ENCODE data around the gene NEURL4. TPM values are rescaled to one million over a fixed set of nuclear protein-coding genes. Genes with fewer than 3 reads are reported as not detected.
A peak's percentile ranks its signal among the peaks of the same experiment; 100 is the strongest.

The NEURL4 gene
- total RNA-seq, 8 experiments from 2014 or later: 11.4 to 44.6 (median 27.1) TPM

GRCh38 chr17:7295230-7296180 lies 33.6 kb downstream of the NEURL4 start:
- Histone ChIP-seq H3K27ac (no peak overlapping the region), H3K4me3 (peak overlapping the region in 2 of 5 donors; percentile 37 to 41), H3K4me1 (replicated peaks in 1 of 2) (peaks cover 5 to 8% of the 10 kb centered on the region in 2 donors)
- ATAC-seq (replicated peaks in 6 of 8): no peak
- 50 to 85% (median 65%) methylated on average over 5 to 27 of the region's 42 CpGs; no CpG with 5 or more reads in 1 of the 10 experiments for WGBS, 10 experiments
- in situ Hi-C loops (cut with MboI; ENCODE audit: low pct_unique_long_range_greater_than_20kb in 2 of 9, low sequenced_read_pairs in 9 of 9, unreplicated experiment in 9 of 9): loop anchor here in 1 of 9 experiments (25.0 kb wide), 1 partner anchor 258 kb away; the partner anchor contains the start of genes SLC16A11 and SLC16A13

GRCh38 chr17:7294614-7295153 lies 34.5 kb downstream of the NEURL4 start, which contains the start of gene YBX2:
Gene YBX2 (minus strand): TSS chr17:7294639. CDS start chr17:7294500, 139 bp downstream.
- Histone ChIP-seq H3K4me1 (replicated peaks in 1 of 2) (peaks cover 5 to 8% of the 10 kb centered on the region in 2 donors), H3K4me3 (peak within 1 kb of the TSS; percentile 21 to 44 (median 40)), H3K27ac (no peak within 1 kb of the TSS)
- in situ Hi-C loops (cut with MboI; ENCODE audit: low pct_unique_long_range_greater_than_20kb in 2 of 9, low sequenced_read_pairs in 9 of 9, unreplicated experiment in 9 of 9): loop anchor here in 1 of 9 experiments (25.0 kb wide), 1 partner anchor 257 kb away; the partner anchor contains the start of genes SLC16A11 and SLC16A13
- WGBS, 10 experiments: 0 to 13% (median 2%) methylated on average over 1 to 7 of the region's 57 CpGs; no CpG with 5 or more reads in 4 of the 10 experiments
- peak in 7 of 8 experiments; percentile 5 to 94 (median 90) for ATAC-seq (replicated peaks in 6 of 8)

GRCh38 chr17:7293816-7294613 lies 35.1 kb downstream of the NEURL4 start:
- in situ Hi-C loops (cut with MboI; ENCODE audit: low pct_unique_long_range_greater_than_20kb in 2 of 9, low sequenced_read_pairs in 9 of 9, unreplicated experiment in 9 of 9): loop anchor here in 1 of 9 experiments (25.0 kb wide), 1 partner anchor 257 kb away; the partner anchor contains the start of genes SLC16A11 and SLC16A13
- WGBS, 10 experiments: 0 to 27% (median 6%) methylated on average over 1 to 5 of the region's 75 CpGs; no CpG with 5 or more reads in 6 of the 10 experiments
- H3K27ac ChIP-seq: no peak overlapping the region
- peak in 5 of 8 experiments; percentile 8 to 36 (median 33) for ATAC-seq (replicated peaks in 6 of 8)
- peak overlapping the region; percentile 21 to 44 (median 40) for H3K4me3 ChIP-seq
- peaks cover 5 to 8% of the 10 kb centered on the region in 2 donors for H3K4me1 ChIP-seq (replicated peaks in 1 of 2)

GRCh38 chr17:7293159-7293558 lies 36.0 kb downstream of the NEURL4 start:
- ATAC-seq (replicated peaks in 6 of 8): no peak
- Histone ChIP-seq H3K4me1 (replicated peaks in 1 of 2) (peaks cover 5 to 8% of the 10 kb centered on the region in 2 donors), H3K27ac (no peak overlapping the region), H3K4me3 (no peak overlapping the region)
- in situ Hi-C loops (cut with MboI; ENCODE audit: low pct_unique_long_range_greater_than_20kb in 2 of 9, low sequenced_read_pairs in 9 of 9, unreplicated experiment in 9 of 9): loop anchor here in 1 of 9 experiments (25.0 kb wide), 1 partner anchor 256 kb away; the partner anchor contains the start of genes SLC16A11 and SLC16A13
- 60 to 100% (median 78%) methylated on average over 1 to 6 of the region's 11 CpGs; no CpG with 5 or more reads in 3 of the 10 experiments for WGBS, 10 experiments

GRCh38 chr17:7292729-7293128 lies 36.4 kb downstream of the NEURL4 start:
- 0 to 50% (median 20%) methylated on average over 1 to 5 of the region's 6 CpGs; no CpG with 5 or more reads in 4 of the 10 experiments for WGBS, 10 experiments
- Histone ChIP-seq H3K27ac (no peak overlapping the region), H3K4me3 (no peak overlapping the region), H3K4me1 (replicated peaks in 1 of 2) (peaks cover 5 to 8% of the 10 kb centered on the region in 2 donors)
- no peak for ATAC-seq (replicated peaks in 6 of 8)
- in situ Hi-C loops (cut with MboI; ENCODE audit: low pct_unique_long_range_greater_than_20kb in 2 of 9, low sequenced_read_pairs in 9 of 9, unreplicated experiment in 9 of 9): loop anchor here in 1 of 9 experiments (25.0 kb wide), 1 partner anchor 255 kb away; the partner anchor contains the start of genes SLC16A11 and SLC16A13

- in situ Hi-C loops (cut with MboI; ENCODE audit: low pct_unique_long_range_greater_than_20kb in 2 of 9, low sequenced_read_pairs in 9 of 9, unreplicated experiment in 9 of 9): loop anchor here in 1 of 9 experiments (25.0 kb wide), 1 partner anchor 255 kb away; the partner anchor contains the start of genes SLC16A11 and SLC16A13
- Histone ChIP-seq H3K4me3 (no peak overlapping the region), H3K27ac (no peak overlapping the region), H3K4me1 (replicated peaks in 1 of 2) (peaks cover 5 to 8% of the 10 kb centered on the region in 2 donors)
- ATAC-seq (replicated peaks in 6 of 8): no peak
- WGBS, 10 experiments: 40 to 100% methylated on average over 1 of the region's 2 CpGs; no CpG with 5 or more reads in 8 of the 10 experiments
These were observed 36.9 kb downstream of the NEURL4 start for GRCh38 chr17:7292194-7292593.

GRCh38 chr17:7290685-7291084 lies 38.5 kb downstream of the NEURL4 start:
- no peak overlapping the region for H3K27ac ChIP-seq
- in situ Hi-C loops (cut with MboI; ENCODE audit: low pct_unique_long_range_greater_than_20kb in 2 of 9, low sequenced_read_pairs in 9 of 9, unreplicated experiment in 9 of 9): loop anchor here in 1 of 9 experiments (25.0 kb wide), 1 partner anchor 253 kb away; the partner anchor contains the start of genes SLC16A11 and SLC16A13
- no peak for ATAC-seq (replicated peaks in 6 of 8)

GRCh38 chr17:7290166-7290565 lies 39.0 kb downstream of the NEURL4 start:
- 83 to 100% (median 91%) methylated on average over 1 to 5 of the region's 19 CpGs; no CpG with 5 or more reads in 7 of the 10 experiments for WGBS, 10 experiments
- in situ Hi-C loops (cut with MboI; ENCODE audit: low pct_unique_long_range_greater_than_20kb in 2 of 9, low sequenced_read_pairs in 9 of 9, unreplicated experiment in 9 of 9): loop anchor here in 1 of 9 experiments (25.0 kb wide), 1 partner anchor 253 kb away; the partner anchor contains the start of genes SLC16A11 and SLC16A13
- ATAC-seq (replicated peaks in 6 of 8): no peak
- no peak overlapping the region for H3K4me3 ChIP-seq
- H3K4me1 ChIP-seq (replicated peaks in 1 of 2): peaks cover 5 to 6% of the 10 kb centered on the region in 2 donors
- H3K27ac ChIP-seq: no peak overlapping the region

More at GRCh38 chr17:7290685-7291084, 38.5 kb downstream of the NEURL4 start:
- peaks cover 5 to 6% of the 10 kb centered on the region in 2 donors for H3K4me1 ChIP-seq (replicated peaks in 1 of 2)
- no peak overlapping the region for H3K4me3 ChIP-seq
- WGBS, 10 experiments: 10 to 93% (median 52%) methylated on average over 1 to 5 of the region's 11 CpGs; no CpG with 5 or more reads in 2 of the 10 experiments

GRCh38 chr17:7289256-7290032 lies 39.7 kb downstream of the NEURL4 start:
- Histone ChIP-seq H3K27ac (no peak overlapping the region), H3K4me3 (no peak overlapping the region), H3K4me1 (replicated peaks in 1 of 2) (peaks cover 5 to 6% of the 10 kb centered on the region in 2 donors)
- 92 to 100% methylated on average over 2 of the region's 18 CpGs; no CpG with 5 or more reads in 8 of the 10 experiments for WGBS, 10 experiments
- ATAC-seq (replicated peaks in 6 of 8): no peak
- in situ Hi-C loops (cut with MboI; ENCODE audit: low pct_unique_long_range_greater_than_20kb in 2 of 9, low sequenced_read_pairs in 9 of 9, unreplicated experiment in 9 of 9): loop anchor here in 1 of 9 experiments (25.0 kb wide), 1 partner anchor 252 kb away; the partner anchor contains the start of genes SLC16A11 and SLC16A13

GRCh38 chr17:7285679-7286078 lies 43.5 kb downstream of the NEURL4 start:
- peaks cover 0 to 8% of the 10 kb centered on the region in 2 donors for H3K4me1 ChIP-seq (replicated peaks in 1 of 2)
- no peak overlapping the region for H3K4me3 ChIP-seq
- WGBS, 10 experiments: 87 to 100% (median 89%) methylated on average over 1 to 8 of the region's 12 CpGs; no CpG with 5 or more reads in 6 of the 10 experiments
- in situ Hi-C loops (cut with MboI; ENCODE audit: low pct_unique_long_range_greater_than_20kb in 2 of 9, low sequenced_read_pairs in 9 of 9, unreplicated experiment in 9 of 9): loop anchor here in 1 of 9 experiments (25.0 kb wide), 1 partner anchor 248 kb away; the partner anchor contains the start of genes SLC16A11 and SLC16A13
- no peak overlapping the region for H3K27ac ChIP-seq
- no peak for ATAC-seq (replicated peaks in 6 of 8)

- Histone ChIP-seq H3K4me3 (no peak overlapping the region), H3K27ac (no peak overlapping the region), H3K4me1 (replicated peaks in 1 of 2) (peaks cover 0 to 8% of the 10 kb centered on the region in 2 donors)
- ATAC-seq (replicated peaks in 6 of 8): no peak
- WGBS, 10 experiments: 60 to 100% (median 78%) methylated on average over 1 to 7 of the region's 16 CpGs; no CpG with 5 or more reads in 4 of the 10 experiments
- in situ Hi-C loops (cut with MboI; ENCODE audit: low pct_unique_long_range_greater_than_20kb in 2 of 9, low sequenced_read_pairs in 9 of 9, unreplicated experiment in 9 of 9): loop anchor here in 1 of 9 experiments (25.0 kb wide), 1 partner anchor 248 kb away; the partner anchor contains the start of genes SLC16A11 and SLC16A13
These were observed 44.2 kb downstream of the NEURL4 start for GRCh38 chr17:7284911-7285310.

Measured in motor neuron (in vitro differentiated cells).